ENCODE data around the gene CNTNAP2. TPM values are rescaled to one million over a fixed set of nuclear protein-coding genes. Genes with fewer than 3 reads are reported as not detected.

Gene CNTNAP2
- total and polyA plus RNA-seq, 12 donors, result 0.07 to 0.77 (median 0.24) TPM

- H3K4me3 ChIP-seq, result no peak overlapping the region
- 6 to 12% methylated on average over 2 of the region's 2 CpGs for WGBS, 2 donors
- peaks cover 0 to 7% (median 0%) of the 10 kb centered on the region in 11 donors for H3K9me3 ChIP-seq
- ATAC-seq, result no peak
- peaks cover 0 to 7% (median 0%) of the 10 kb centered on the region in 7 donors for H3K27me3 ChIP-seq
- H3K27ac ChIP-seq, result no peak overlapping the region
- no peak for DNase-seq
- peak in 6 of 9 donors; percentile 19 to 58 (median 40) for TF ChIP-seq CTCF (IDR thresholded peaks at IDR 0.05)
- intact Hi-C loops (cut with DNase I), result loop anchor here in 2 of 10 donors (10.0 kb wide), 2 partner anchors 189 to 199 kb away; no protein-coding TSS in a partner anchor
- no peaks in the 10 kb centered on the region for H3K36me3 ChIP-seq
- H3K4me1 ChIP-seq, result no peaks in the 10 kb centered on the region
Measured at GRCh38 chr7:148286150-148286549, 2169.5 kb downstream of the CNTNAP2 start.

GRCh38 chr7:148287538-148287937, 2170.9 kb downstream of the CNTNAP2 start:
- no peak for TF ChIP-seq CTCF (IDR thresholded peaks at IDR 0.05)
- H3K4me3 ChIP-seq, result no peak overlapping the region
- ATAC-seq (no peak), DNase-seq (no peak)
- H3K9me3 ChIP-seq, result peaks cover 0 to 7% (median 0%) of the 10 kb centered on the region in 11 donors
- intact Hi-C loops (cut with DNase I), result loop anchor here in 2 of 10 donors (10.0 kb wide), 2 partner anchors 187 to 197 kb away; no protein-coding TSS in a partner anchor
- 90 to 91% methylated on average over 1 of the region's 2 CpGs for WGBS, 2 donors
- H3K36me3 ChIP-seq, result no peaks in the 10 kb centered on the region
- no peak overlapping the region for H3K27ac ChIP-seq
- H3K27me3 ChIP-seq, result peaks cover 0 to 7% (median 0%) of the 10 kb centered on the region in 7 donors
- H3K4me1 ChIP-seq, result no peaks in the 10 kb centered on the region

GRCh38 chr7:148288592-148289151, 2172.1 kb downstream of the CNTNAP2 start:
- DNase-seq (no peak), ATAC-seq (no peak)
- 93 to 94% methylated on average over 1 of the region's 1 CpG for WGBS, 2 donors
- no peaks in the 10 kb centered on the region for H3K36me3 ChIP-seq
- peaks cover 0 to 6% (median 0%) of the 10 kb centered on the region in 11 donors for H3K9me3 ChIP-seq
- no peak overlapping the region for H3K27ac ChIP-seq
- no peak overlapping the region for H3K4me3 ChIP-seq
- TF ChIP-seq CTCF (IDR thresholded peaks at IDR 0.05), result no peak
- peaks cover 0 to 7% (median 0%) of the 10 kb centered on the region in 7 donors for H3K27me3 ChIP-seq
- no peaks in the 10 kb centered on the region for H3K4me1 ChIP-seq
- intact Hi-C loops (cut with DNase I), result loop anchor here in 2 of 10 donors (10.0 kb wide), 2 partner anchors 186 to 196 kb away; no protein-coding TSS in a partner anchor

- TF ChIP-seq CTCF (IDR thresholded peaks at IDR 0.05), result no peak
- Histone ChIP-seq H3K27me3 (peaks cover 0 to 7% (median 0%) of the 10 kb centered on the region in 7 donors), H3K9me3 (no peaks in the 10 kb centered on the region), H3K4me1 (no peaks in the 10 kb centered on the region), H3K27ac (no peak overlapping the region), H3K4me3 (no peak overlapping the region), H3K36me3 (no peaks in the 10 kb centered on the region)
- ATAC-seq, result no peak
- DNase-seq, result no peak
- intact Hi-C loops (cut with DNase I), result loop anchor here in 2 of 10 donors (10.0 kb wide), 2 partner anchors 185 to 195 kb away; no protein-coding TSS in a partner anchor
- 18 to 30% methylated on average over 1 of the region's 1 CpG for WGBS, 2 donors
Measured at GRCh38 chr7:148289630-148290029, 2173.0 kb downstream of the CNTNAP2 start.

Data from heart right ventricle (tissue), 16 donors.